ENCODE data around the gene SLC16A3. TPM values are rescaled to one million over a fixed set of nuclear protein-coding genes. Genes with fewer than 3 reads are reported as not detected.

The SLC16A3 gene
- total and polyA plus RNA-seq, 2 donors, result 29.9 to 65.5 TPM

DNA sequence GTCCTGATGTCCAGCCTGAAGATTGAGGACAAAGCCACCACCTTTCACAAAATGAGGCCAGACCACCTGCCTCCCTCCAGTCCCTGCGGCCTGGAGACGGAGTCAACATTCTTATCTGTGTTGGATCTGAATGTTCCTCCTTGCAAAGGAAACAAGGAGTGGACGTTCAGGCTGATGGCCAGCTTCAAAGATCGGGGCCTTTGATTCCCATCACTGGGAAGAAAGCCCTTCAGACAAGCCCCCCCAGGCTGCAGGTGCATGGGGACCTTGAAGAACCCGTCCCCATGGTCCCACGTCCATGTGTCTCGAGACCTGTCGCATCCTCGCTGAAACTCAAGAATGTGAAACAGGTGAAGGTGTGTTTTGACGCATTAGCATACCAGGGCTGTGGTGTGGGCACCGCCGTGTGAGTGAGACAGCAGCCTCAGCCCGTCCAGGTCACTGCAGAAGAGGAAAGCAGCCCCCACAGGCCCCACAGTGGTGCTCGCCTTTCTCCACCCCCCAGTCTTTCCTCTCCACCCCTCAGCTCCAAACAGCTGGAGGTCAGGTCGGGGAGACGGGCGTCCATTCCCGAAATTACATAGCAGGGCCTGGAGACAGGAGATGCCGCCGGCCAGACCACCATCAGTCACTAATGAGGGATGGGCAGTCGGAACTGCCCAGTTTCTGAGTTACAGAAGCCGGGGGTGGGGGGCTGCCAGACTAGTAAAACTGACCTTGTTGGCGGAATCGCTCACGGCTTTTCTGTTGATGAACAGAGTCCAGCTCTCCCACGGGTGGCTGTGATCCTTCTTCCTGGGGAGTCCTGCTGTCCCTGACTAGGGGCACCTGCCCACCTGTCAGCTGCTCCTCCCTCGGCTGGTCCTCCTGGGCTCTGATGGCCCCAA is 45.5 kb downstream of the SLC16A3 start:
- 72% methylated on average over 27 of the region's 27 CpGs for WGBS
- H3K4me1 ChIP-seq (ENCODE audit: insufficient read depth), result no peaks in the 10 kb centered on the region
- DNase-seq (ENCODE audit: extremely low spot score), result no peak
- peak overlapping the region; percentile 98 for H3K27ac ChIP-seq (ENCODE audit: low read depth)
- peaks cover 2% of the 10 kb centered on the region for H3K36me3 ChIP-seq (ENCODE audit: insufficient read depth)
- H3K4me3 ChIP-seq (ENCODE audit: low read depth, low read length), result peak overlapping the region; percentile 95

DNA sequence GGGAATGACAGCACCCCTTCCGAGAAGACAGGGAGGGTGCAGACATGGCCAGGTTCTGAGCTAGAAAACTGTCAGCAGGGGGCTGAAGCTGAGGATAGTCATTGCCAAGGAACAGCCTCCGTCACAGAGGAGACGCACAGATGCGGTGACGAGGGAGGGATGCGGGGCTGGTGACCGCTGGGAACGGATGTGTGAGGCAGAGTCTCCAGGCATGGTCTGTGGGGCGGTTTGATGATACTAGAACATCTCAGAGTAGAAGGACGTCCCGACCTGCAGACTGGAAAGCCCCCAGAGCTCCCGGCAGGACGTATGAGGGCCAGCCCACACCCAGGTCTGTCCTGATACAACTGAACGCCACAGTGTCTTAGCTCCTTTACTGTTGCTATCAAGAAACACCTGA is 46.5 kb downstream of the SLC16A3 start:
- Histone ChIP-seq H3K27ac (ENCODE audit: low read depth) (no peak overlapping the region), H3K36me3 (ENCODE audit: insufficient read depth) (peaks cover 2% of the 10 kb centered on the region), H3K4me1 (ENCODE audit: insufficient read depth) (no peaks in the 10 kb centered on the region), H3K4me3 (ENCODE audit: low read depth, low read length) (no peak overlapping the region)
- no peak for DNase-seq (ENCODE audit: extremely low spot score)
- WGBS, result 95% methylated on average over 14 of the region's 14 CpGs

DNA sequence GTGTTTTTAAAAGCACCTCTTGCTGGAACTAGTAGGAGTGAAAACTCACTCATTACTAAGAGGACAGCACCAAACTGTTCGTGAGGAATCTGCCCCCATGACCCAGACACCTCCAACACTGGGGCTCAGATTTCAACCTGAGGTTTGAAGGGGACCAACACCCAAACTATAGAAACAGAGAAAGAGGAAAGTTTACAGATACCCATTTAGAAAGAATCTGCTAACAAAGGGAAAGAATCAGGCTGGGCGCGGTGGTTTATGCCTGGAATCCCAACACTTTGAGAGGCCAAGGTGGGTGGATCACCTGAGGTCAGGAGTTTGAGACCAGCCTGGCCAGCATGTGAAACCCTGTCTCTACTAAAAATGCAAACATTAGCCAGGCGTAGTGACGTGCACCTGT is 48.1 kb downstream of the SLC16A3 start:
- DNase-seq (ENCODE audit: extremely low spot score), result no peak
- H3K4me3 ChIP-seq (ENCODE audit: low read depth, low read length), result no peak overlapping the region
- WGBS, result 90% methylated on average over 5 of the region's 5 CpGs
- no peaks in the 10 kb centered on the region for H3K36me3 ChIP-seq (ENCODE audit: insufficient read depth)
- no peak overlapping the region for H3K27ac ChIP-seq (ENCODE audit: low read depth)
- H3K4me1 ChIP-seq (ENCODE audit: insufficient read depth), result no peaks in the 10 kb centered on the region

DNA sequence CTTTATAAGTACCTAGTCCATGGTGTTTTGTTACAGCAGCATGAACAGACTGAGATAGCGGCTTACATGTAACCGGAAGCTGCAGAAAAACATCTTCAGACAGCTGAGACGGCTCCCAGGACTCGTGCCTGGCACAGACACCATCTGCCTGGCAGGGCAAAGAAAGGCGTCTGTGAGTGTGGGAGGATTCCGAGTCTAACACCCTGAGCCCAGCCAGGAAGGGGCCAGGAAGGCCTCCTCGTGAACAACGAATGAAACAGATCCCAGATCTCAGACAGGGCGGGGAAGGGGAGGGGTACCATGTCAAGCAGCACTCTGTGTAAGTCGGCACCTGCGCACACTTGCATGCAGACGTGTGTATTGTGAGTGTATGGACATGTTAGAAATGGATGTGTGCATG is 49.0 kb downstream of the SLC16A3 start:
- H3K27ac ChIP-seq (ENCODE audit: low read depth), result no peak overlapping the region
- no peaks in the 10 kb centered on the region for H3K4me1 ChIP-seq (ENCODE audit: insufficient read depth)
- WGBS, result 77% methylated on average over 12 of the region's 12 CpGs
- no peaks in the 10 kb centered on the region for H3K36me3 ChIP-seq (ENCODE audit: insufficient read depth)
- DNase-seq (ENCODE audit: extremely low spot score), result no peak
- no peak overlapping the region for H3K4me3 ChIP-seq (ENCODE audit: low read depth, low read length)

DNA sequence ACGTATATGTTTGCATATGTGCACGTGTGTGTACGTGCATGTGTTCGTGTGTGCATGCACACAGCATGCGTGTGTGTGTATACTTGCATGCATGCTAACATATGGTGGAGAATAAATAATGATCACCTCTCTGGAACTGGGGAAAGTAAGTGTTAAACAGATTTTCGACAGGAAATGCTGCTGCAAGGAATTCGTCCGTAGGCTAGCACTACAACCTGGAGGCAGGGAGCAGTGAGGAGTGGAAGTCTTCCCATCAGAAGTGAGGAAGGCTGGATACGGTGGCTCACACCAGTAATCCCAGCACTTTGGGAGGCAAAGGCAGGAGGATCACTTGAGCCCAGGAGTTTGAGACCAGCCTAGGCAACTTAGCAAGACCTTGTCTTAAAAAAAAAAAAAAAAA is 49.5 kb downstream of the SLC16A3 start:
- no peak for DNase-seq (ENCODE audit: extremely low spot score)
- WGBS, result 83% methylated on average over 9 of the region's 9 CpGs
- no peaks in the 10 kb centered on the region for H3K36me3 ChIP-seq (ENCODE audit: insufficient read depth)
- H3K27ac ChIP-seq (ENCODE audit: low read depth), result no peak overlapping the region
- H3K4me3 ChIP-seq (ENCODE audit: low read depth, low read length), result no peak overlapping the region
- H3K4me1 ChIP-seq (ENCODE audit: insufficient read depth), result no peaks in the 10 kb centered on the region

DNA sequence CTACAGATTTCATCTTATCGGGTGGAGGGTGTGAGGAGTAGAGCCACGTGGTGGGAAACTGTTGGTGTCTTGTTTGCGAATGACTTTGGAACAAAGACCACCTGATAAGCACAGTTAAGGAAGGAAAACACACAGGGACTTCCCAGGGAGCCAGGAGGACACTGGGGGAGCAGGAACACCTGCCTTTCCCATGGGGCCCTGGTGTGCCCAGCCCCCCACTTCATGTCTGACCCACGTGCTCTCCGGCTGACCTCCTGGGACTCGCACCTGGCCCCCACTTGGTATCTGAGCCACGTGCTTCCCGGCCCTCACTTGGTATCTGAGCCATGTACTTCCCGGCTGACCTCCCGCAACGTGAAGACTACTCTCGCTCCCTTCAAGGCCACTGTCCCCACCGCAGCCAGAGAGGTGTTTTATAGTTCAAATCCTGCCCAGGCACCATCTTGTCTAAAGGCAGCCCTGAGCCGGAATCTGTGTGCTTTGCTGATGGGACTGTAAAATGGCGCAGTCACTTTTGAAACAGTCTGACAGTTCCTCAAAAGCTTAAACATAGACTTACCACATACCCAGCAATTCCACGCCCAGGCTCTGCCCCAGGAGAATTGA is 50.0 kb downstream of the SLC16A3 start:
- Histone ChIP-seq H3K27ac (ENCODE audit: low read depth) (no peak overlapping the region), H3K4me1 (ENCODE audit: insufficient read depth) (no peaks in the 10 kb centered on the region), H3K4me3 (ENCODE audit: low read depth, low read length) (no peak overlapping the region), H3K36me3 (ENCODE audit: insufficient read depth) (no peaks in the 10 kb centered on the region)
- 81% methylated on average over 16 of the region's 16 CpGs for WGBS
- no peak for DNase-seq (ENCODE audit: extremely low spot score)

DNA sequence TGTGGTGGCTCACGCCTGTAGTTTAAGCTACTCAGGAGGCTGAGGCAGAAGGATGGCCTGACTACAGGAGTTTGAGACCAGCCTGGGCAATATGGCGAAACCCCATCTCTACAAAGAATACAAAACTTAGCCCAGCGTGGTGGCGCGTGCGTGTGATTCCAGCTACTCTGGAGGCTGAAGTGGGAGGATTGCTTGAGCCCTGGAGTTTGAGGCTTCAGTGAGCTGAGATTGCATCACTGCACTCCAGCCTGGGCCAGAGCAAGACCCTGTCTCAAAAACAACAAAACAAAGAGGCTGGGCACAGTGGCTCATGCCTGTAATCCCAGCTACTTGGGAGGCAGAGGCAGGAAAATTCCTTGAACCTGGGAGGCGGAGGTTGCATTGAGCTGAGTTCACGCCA is 51.7 kb downstream of the SLC16A3 start:
- H3K27ac ChIP-seq (ENCODE audit: low read depth), result no peak overlapping the region
- no peaks in the 10 kb centered on the region for H3K36me3 ChIP-seq (ENCODE audit: insufficient read depth)
- no peak overlapping the region for H3K4me3 ChIP-seq (ENCODE audit: low read depth, low read length)
- H3K4me1 ChIP-seq (ENCODE audit: insufficient read depth), result no peaks in the 10 kb centered on the region
- no peak for DNase-seq (ENCODE audit: extremely low spot score)
- WGBS, result 92% methylated on average over 8 of the region's 8 CpGs

DNA sequence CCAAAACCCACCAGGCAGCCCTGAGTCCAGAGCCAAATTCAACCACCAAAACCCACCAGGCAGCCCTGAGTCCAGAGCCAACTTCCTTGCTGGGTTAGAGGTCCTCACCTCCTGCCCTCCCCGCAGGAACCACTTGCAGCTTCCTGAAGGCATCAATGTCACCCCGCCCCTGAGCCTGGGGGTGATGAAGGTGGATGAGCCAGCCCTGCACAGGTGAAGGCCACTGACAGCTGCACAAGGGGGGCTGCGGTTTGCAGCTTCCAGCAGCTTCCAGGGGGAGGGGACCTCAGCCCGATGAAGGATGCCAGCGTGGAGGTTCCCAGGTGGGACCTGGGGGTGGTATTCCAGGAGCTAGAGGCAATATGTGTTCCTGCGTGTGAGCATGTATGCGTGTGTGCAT is 52.2 kb downstream of the SLC16A3 start:
- H3K4me3 ChIP-seq (ENCODE audit: low read depth, low read length), result no peak overlapping the region
- no peak for DNase-seq (ENCODE audit: extremely low spot score)
- no peaks in the 10 kb centered on the region for H3K36me3 ChIP-seq (ENCODE audit: insufficient read depth)
- 78% methylated on average over 7 of the region's 7 CpGs for WGBS
- H3K4me1 ChIP-seq (ENCODE audit: insufficient read depth), result no peaks in the 10 kb centered on the region
- no peak overlapping the region for H3K27ac ChIP-seq (ENCODE audit: low read depth)

DNA sequence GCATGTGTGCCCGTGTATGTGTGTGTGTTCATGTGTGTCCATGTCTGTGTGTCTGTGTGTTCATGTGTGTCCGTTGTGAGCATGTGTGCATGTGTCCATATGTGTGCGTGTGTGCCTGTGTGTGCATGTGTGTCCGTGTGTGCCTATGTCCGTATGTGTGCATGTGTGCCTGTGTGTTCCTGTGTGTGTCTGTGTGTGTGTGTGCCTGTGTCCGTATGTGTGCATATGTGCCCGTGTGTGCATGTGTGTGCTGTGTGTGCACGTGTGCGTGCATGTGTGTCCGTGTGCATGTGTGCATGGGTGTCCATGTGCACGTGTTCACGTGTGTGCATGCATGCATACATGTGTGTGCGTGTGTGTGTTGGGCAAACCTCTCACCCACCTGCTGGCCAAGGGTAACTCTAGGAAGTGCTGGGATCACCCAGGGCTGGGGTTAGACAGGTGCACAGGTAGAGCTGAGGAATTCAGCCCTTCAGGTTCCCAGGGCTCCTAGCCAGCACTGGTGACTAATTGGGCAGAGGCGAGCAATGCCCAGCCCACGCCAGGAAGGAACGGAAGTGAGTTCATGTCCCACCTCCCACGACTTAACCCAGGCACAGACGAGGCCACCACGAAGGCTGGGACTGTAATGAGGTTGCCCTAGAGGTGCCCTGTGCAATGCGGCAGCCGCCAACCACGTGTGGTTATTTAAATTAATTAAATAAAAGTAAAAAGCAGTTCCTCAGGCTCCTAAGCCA is 52.8 kb downstream of the SLC16A3 start:
- Histone ChIP-seq H3K4me1 (ENCODE audit: insufficient read depth) (no peaks in the 10 kb centered on the region), H3K4me3 (ENCODE audit: low read depth, low read length) (no peak overlapping the region), H3K27ac (ENCODE audit: low read depth) (no peak overlapping the region), H3K36me3 (ENCODE audit: insufficient read depth) (no peaks in the 10 kb centered on the region)
- DNase-seq (ENCODE audit: extremely low spot score), result no peak
- 78% methylated on average over 22 of the region's 22 CpGs for WGBS

DNA sequence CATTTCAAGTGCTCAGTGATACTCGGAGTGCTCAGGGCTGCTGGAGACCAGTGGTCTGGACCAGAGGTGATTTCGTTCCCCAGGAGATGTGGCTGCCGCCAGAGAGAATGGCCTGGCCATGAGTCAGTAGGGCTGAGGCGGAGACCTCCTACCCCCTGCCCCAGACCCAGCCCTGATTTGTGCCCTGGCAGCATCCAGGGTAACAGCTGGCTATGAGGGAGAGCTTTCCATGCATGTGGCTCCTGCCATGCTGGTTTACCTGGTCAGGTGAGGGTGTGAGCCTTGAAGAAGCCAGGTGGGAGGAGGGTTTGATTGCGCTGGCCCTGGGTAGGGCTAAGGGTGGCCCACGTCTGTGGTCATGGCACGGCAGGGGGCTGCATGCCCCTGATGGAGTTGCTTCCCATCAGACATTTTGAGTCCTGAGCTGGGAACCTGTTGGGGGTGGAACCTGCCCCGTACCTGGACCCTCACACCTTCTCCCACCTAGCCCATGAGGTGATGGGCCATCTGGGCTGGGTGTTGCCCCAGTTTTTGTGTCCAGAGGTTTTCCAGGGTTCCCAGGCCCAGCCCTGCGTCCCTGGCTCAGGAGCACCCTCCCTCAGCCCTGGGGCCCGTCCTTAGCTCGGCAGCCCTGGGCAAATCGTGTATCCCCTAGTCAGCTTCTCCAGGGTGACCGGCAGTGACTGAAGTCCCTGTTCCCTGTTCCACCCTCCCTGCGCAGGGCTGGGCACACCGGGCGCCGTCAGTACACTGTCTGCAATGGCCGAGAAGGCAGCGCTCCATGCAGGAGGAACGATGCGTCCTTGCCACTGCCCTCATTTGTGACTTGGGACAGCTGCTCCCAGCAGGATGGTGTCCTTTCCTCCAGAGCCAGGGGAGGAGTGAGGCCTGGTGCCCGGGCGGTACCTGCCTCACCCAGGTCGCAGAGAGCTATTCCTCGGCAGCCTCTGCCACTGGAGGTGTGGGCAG is 53.7 kb downstream of the SLC16A3 start:
- 82% methylated on average over 25 of the region's 25 CpGs for WGBS
- no peaks in the 10 kb centered on the region for H3K4me1 ChIP-seq (ENCODE audit: insufficient read depth)
- no peaks in the 10 kb centered on the region for H3K36me3 ChIP-seq (ENCODE audit: insufficient read depth)
- H3K4me3 ChIP-seq (ENCODE audit: low read depth, low read length), result no peak overlapping the region
- no peak overlapping the region for H3K27ac ChIP-seq (ENCODE audit: low read depth)
- DNase-seq (ENCODE audit: extremely low spot score), result no peak

DNA sequence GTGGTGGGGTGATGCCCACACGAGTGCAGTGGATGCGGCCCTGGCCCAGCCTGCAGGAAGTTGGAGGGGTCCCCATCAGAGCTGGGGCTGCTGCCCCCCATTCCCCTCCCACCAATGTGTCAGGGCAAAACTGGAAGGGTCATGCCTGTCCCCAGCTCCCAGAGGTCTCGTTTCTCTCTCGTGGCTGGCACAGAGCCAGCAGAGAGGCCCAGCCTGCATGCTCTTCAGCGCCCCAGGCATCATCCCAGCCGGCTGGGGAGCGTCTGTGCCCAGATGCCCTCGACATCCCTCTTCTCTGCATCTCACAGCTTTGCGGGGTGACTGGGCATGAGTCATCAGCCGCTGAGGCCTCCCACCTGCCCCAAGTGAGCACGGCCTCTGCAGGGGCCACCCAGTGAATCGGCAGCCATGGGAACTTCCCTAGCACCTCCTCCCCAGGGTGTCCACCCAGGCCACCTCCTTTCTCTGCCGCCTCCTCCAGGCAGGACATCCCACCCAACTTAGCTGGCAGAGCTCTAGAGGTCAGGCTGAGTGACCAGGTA is 54.4 kb downstream of the SLC16A3 start:
- Histone ChIP-seq H3K36me3 (ENCODE audit: insufficient read depth) (no peaks in the 10 kb centered on the region), H3K4me3 (ENCODE audit: low read depth, low read length) (no peak overlapping the region), H3K27ac (ENCODE audit: low read depth) (no peak overlapping the region), H3K4me1 (ENCODE audit: insufficient read depth) (no peaks in the 10 kb centered on the region)
- no peak for DNase-seq (ENCODE audit: extremely low spot score)
- WGBS, result 28% methylated on average over 13 of the region's 13 CpGs

DNA sequence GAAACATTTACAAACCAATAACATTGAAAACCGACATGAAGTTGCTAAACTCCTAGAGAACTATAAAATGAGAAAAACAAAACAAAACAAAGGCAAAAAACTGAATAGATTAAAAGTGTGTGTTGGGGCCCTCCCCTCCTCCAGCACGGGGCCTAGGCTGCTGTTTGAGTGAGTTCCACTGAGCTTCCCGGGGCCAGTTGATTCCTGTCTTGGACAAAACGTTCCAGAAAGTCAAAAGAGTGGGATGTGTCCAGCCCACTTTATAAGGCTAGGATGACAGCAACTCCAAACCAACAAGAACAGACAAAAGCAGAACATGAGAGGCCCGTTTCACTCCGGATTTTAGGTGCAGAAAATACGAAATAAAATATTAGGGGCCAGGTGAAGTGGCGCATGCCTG is 56.3 kb downstream of the SLC16A3 start:
- no peak overlapping the region for H3K4me3 ChIP-seq (ENCODE audit: low read depth, low read length)

More for the DNA sequence above, 56.3 kb downstream of the SLC16A3 start:
- Histone ChIP-seq H3K36me3 (ENCODE audit: insufficient read depth) (no peaks in the 10 kb centered on the region), H3K4me1 (ENCODE audit: insufficient read depth) (no peaks in the 10 kb centered on the region), H3K27ac (ENCODE audit: low read depth) (no peak overlapping the region)
- 46% methylated on average over 8 of the region's 8 CpGs for WGBS
- no peak for DNase-seq (ENCODE audit: extremely low spot score)
